Ishikawa (cell line): ENCODE measurements around the gene RUVBL1.

Source experiments
- CEBPB ChIP-seq: IDR thresholded peaks from 2 replicates; pipeline ENCODE4 v1.6.1; 2012
- CREB1 ChIP-seq: IDR thresholded peaks from 2 replicates; pipeline ENCODE4 v1.6.1; 2012; ENCODE audit warnings: low read depth
- EGR1 ChIP-seq: IDR thresholded peaks from 2 replicates; pipeline ENCODE4 v1.6.1; 2012
- EP300 ChIP-seq: IDR thresholded peaks from 2 replicates; pipeline ENCODE4 v1.6.1; 2012; ENCODE audit warnings: borderline replicate concordance
- TEAD4 ChIP-seq: IDR thresholded peaks from 2 replicates; pipeline ENCODE4 v1.6.1; 2012
- YY1 ChIP-seq: IDR thresholded peaks from 2 replicates; pipeline ENCODE4 v1.6.1; 2012; ENCODE audit warnings: low read depth
- TF ChIP-seq, protein P1 (sequence below): IDR thresholded peaks from 2 replicates; pipeline ENCODE4 v1.6.1; 2012; ENCODE audit warnings: low read depth, mild to moderate bottlenecking
- TF ChIP-seq, protein P2 (sequence below): IDR thresholded peaks from 2 replicates; pipeline ENCODE4 v1.6.1; 2012

DNA sequence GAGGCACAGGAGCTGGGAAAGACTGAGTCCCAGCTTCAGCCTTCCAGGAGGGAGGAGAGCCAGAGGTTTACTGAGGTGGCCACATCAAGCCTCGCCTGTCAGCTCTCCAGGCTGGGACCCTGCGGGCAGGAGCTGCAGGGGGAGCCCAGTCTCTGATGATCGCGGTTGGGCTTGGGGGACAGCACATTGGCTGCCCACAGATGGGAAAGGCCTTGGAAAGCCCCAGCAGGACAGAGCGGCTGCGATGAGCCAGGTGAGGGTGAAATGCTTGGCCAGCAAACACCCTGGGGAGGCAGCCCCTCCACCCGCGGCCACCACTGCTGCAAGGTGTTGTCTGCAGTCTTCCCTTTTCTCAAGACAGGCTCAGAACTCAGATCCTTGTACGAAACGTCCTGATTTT lies 40.2 kb downstream of the RUVBL1 start:
- TF ChIP-seq YY1 (no peak), CEBPB (no peak), TEAD4 (no peak), EP300 (no peak), EGR1 (no peak), CREB1 (no peak)
- TF ChIP-seq, protein P1, sequence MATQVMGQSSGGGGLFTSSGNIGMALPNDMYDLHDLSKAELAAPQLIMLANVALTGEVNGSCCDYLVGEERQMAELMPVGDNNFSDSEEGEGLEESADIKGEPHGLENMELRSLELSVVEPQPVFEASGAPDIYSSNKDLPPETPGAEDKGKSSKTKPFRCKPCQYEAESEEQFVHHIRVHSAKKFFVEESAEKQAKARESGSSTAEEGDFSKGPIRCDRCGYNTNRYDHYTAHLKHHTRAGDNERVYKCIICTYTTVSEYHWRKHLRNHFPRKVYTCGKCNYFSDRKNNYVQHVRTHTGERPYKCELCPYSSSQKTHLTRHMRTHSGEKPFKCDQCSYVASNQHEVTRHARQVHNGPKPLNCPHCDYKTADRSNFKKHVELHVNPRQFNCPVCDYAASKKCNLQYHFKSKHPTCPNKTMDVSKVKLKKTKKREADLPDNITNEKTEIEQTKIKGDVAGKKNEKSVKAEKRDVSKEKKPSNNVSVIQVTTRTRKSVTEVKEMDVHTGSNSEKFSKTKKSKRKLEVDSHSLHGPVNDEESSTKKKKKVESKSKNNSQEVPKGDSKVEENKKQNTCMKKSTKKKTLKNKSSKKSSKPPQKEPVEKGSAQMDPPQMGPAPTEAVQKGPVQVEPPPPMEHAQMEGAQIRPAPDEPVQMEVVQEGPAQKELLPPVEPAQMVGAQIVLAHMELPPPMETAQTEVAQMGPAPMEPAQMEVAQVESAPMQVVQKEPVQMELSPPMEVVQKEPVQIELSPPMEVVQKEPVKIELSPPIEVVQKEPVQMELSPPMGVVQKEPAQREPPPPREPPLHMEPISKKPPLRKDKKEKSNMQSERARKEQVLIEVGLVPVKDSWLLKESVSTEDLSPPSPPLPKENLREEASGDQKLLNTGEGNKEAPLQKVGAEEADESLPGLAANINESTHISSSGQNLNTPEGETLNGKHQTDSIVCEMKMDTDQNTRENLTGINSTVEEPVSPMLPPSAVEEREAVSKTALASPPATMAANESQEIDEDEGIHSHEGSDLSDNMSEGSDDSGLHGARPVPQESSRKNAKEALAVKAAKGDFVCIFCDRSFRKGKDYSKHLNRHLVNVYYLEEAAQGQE, result no peak
- TF ChIP-seq, protein P2, sequence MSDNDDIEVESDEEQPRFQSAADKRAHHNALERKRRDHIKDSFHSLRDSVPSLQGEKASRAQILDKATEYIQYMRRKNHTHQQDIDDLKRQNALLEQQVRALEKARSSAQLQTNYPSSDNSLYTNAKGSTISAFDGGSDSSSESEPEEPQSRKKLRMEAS, result no peak
